Measurements from ENCODE around the gene SGMS2.

SGMS2 gene

DNA sequence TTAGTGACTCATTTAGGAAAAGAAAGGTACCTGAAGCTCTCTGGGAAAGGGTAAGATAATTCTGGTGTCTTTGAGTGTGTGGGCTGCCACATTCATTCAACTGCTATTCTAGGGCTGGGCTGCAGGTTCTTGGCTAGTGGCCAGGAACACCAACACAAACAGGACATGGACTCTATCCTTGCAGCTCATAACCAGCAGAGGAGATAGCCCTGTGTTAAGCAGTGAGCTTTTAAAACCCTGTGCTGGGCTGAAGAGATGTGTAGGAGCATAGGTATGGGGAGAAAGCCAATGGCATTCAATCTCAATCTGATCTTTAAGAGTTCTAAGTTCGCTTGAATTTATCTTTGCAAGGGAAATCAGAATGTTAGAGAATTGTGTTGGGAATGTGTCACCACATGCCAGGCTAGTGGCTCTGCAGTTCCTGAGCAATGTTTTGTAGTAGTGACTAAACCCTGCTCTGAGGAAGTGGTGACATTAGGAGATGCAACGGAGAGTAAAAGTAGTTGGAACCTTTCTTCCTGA lies 39.2 kb downstream of the SGMS2 start:
- H3K36me3 ChIP-seq (ENCODE audit: control insufficient read depth in 2 of 2, insufficient read depth in 1 of 2, low read length in 2 of 2), result peaks cover 0 to 7% of the 10 kb centered on the region in 2 experiments; a peak in 1 of 3 replicates
- ChIA-PET POLR2A (interaction anchor here (1.0 to 1.1 kb wide), 2 partner anchors 11 to 39 kb away, joined by 3 to 4 read pairs; partner anchors contain the start of gene SGMS2), CTCF (interaction anchor here (0.5 to 1.4 kb wide), 3 partner anchors 16 to 1424 kb away, joined by 3 read pairs; no protein-coding TSS in a partner anchor)
- no peaks in the 10 kb centered on the region for H3K9me3 ChIP-seq (ENCODE audit: control insufficient read depth, insufficient read depth, low read depth, low read length)
- no peaks in the 10 kb centered on the region for H3K4me1 ChIP-seq (ENCODE audit: control insufficient read depth, insufficient read depth, low read length)
- H3K4me3 ChIP-seq (ENCODE audit: low read depth, low read length), result no peak overlapping the region
- H3K27ac ChIP-seq (ENCODE audit: extremely low read depth, low read depth, low read length), result no peak overlapping the region
- TF ChIP-seq BCL11B (tag by site-specific recombination; IDR thresholded peaks at IDR 0.05; ENCODE audit: low read depth), result no peak
- TF ChIP-seq ZFHX2 (tag by site-specific recombination; conservative IDR thresholded peaks at IDR 0.05), result peak; percentile 45; the same call in 1 of the 2 replicates
- no peak for TF ChIP-seq ZNF501 (tag by site-specific recombination; IDR thresholded peaks at IDR 0.05)
- no peak for TF ChIP-seq ZXDB (tag by site-specific recombination; IDR thresholded peaks at IDR 0.05)
- TF ChIP-seq ZNF157 (tag by site-specific recombination; IDR thresholded peaks at IDR 0.05), result no peak
- no peak for TF ChIP-seq HOXA7 (CRISPR knock-in tag; IDR thresholded peaks at IDR 0.05; ENCODE audit: borderline replicate concordance)
- TF ChIP-seq ZNF549 (tag by site-specific recombination; IDR thresholded peaks at IDR 0.05), result no peak
- peak; percentile 44; the same call in 1 of the 2 replicates for TF ChIP-seq ZNF600 (tag by site-specific recombination; IDR thresholded peaks at IDR 0.05)
- TF ChIP-seq ZNF426 (tag by site-specific recombination; IDR thresholded peaks at IDR 0.05), result no peak
- no peak for TF ChIP-seq ZNF514 (tag by site-specific recombination; IDR thresholded peaks at IDR 0.05)
- TF ChIP-seq, protein P1, sequence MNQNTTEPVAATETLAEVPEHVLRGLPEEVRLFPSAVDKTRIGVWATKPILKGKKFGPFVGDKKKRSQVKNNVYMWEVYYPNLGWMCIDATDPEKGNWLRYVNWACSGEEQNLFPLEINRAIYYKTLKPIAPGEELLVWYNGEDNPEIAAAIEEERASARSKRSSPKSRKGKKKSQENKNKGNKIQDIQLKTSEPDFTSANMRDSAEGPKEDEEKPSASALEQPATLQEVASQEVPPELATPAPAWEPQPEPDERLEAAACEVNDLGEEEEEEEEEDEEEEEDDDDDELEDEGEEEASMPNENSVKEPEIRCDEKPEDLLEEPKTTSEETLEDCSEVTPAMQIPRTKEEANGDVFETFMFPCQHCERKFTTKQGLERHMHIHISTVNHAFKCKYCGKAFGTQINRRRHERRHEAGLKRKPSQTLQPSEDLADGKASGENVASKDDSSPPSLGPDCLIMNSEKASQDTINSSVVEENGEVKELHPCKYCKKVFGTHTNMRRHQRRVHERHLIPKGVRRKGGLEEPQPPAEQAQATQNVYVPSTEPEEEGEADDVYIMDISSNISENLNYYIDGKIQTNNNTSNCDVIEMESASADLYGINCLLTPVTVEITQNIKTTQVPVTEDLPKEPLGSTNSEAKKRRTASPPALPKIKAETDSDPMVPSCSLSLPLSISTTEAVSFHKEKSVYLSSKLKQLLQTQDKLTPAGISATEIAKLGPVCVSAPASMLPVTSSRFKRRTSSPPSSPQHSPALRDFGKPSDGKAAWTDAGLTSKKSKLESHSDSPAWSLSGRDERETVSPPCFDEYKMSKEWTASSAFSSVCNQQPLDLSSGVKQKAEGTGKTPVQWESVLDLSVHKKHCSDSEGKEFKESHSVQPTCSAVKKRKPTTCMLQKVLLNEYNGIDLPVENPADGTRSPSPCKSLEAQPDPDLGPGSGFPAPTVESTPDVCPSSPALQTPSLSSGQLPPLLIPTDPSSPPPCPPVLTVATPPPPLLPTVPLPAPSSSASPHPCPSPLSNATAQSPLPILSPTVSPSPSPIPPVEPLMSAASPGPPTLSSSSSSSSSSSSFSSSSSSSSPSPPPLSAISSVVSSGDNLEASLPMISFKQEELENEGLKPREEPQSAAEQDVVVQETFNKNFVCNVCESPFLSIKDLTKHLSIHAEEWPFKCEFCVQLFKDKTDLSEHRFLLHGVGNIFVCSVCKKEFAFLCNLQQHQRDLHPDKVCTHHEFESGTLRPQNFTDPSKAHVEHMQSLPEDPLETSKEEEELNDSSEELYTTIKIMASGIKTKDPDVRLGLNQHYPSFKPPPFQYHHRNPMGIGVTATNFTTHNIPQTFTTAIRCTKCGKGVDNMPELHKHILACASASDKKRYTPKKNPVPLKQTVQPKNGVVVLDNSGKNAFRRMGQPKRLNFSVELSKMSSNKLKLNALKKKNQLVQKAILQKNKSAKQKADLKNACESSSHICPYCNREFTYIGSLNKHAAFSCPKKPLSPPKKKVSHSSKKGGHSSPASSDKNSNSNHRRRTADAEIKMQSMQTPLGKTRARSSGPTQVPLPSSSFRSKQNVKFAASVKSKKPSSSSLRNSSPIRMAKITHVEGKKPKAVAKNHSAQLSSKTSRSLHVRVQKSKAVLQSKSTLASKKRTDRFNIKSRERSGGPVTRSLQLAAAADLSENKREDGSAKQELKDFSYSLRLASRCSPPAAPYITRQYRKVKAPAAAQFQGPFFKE (tag by site-specific recombination; IDR thresholded peaks at IDR 0.05; ENCODE audit: borderline replicate concordance), result no peak
- 0 out of 2 replicates have a peak, but pooled peaks have one; percentile 24 for TF ChIP-seq EGR2 (tag by site-specific recombination; IDR thresholded peaks at IDR 0.05; ENCODE audit: low read depth)
- TF ChIP-seq ZNF121 (tag by site-specific recombination; IDR thresholded peaks at IDR 0.05), result no peak
- TF ChIP-seq ZSCAN16 (tag by site-specific recombination; IDR thresholded peaks at IDR 0.05), result no peak
- TF ChIP-seq ZBTB17 (tag by site-specific recombination; IDR thresholded peaks at IDR 0.05), result 0 out of 2 replicates have a peak, but pooled peaks have one; percentile 12
- no peak for TF ChIP-seq ZSCAN23 (tag by site-specific recombination; IDR thresholded peaks at IDR 0.05)
- TF ChIP-seq ZNF610 (tag by site-specific recombination; IDR thresholded peaks at IDR 0.05; ENCODE audit: borderline replicate concordance), result no peak

DNA sequence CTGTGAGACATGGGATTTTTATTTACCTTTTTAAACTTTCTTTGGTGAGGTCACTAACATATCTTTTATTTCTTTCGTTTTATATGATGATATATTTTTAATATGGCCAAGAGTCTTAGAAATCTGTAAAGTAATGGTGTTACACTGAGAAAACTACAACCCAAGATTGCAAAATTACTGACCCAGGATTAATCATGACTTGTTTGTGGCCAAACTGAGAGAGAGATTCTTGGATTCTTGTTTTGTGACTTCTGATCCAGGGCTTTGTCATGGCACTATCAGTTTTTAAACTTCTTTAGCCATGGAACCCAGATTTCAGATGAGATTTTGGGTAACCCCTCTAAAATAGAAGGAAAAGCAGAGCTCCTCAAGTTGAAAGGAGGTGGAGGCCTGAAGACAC lies 42.0 kb downstream of the SGMS2 start:
- H3K4me1 ChIP-seq (ENCODE audit: control insufficient read depth, insufficient read depth, low read length), result no peaks in the 10 kb centered on the region; the same call in 1 of the 2 replicates
- no peak overlapping the region for H3K4me3 ChIP-seq (ENCODE audit: low read depth, low read length)
- H3K36me3 ChIP-seq (ENCODE audit: control insufficient read depth in 2 of 2, insufficient read depth in 1 of 2, low read length in 2 of 2), result no peaks in the 10 kb centered on the region
- H3K9me3 ChIP-seq (ENCODE audit: control insufficient read depth, insufficient read depth, low read depth, low read length), result no peaks in the 10 kb centered on the region
- H3K27ac ChIP-seq (ENCODE audit: extremely low read depth, low read depth, low read length), result no peak overlapping the region
- POLR2A ChIA-PET, result no interaction called here
- CTCF ChIA-PET, result no interaction called here
- TF ChIP-seq ZNF202 (tag by site-specific recombination; IDR thresholded peaks at IDR 0.05; ENCODE audit: borderline replicate concordance) (no peak), ZNF157 (tag by site-specific recombination; IDR thresholded peaks at IDR 0.05) (no peak), ZNF473 (tag by site-specific recombination; IDR thresholded peaks at IDR 0.05) (no peak), ZNF600 (tag by site-specific recombination; IDR thresholded peaks at IDR 0.05) (no peak), ZSCAN30 (tag by site-specific recombination; IDR thresholded peaks at IDR 0.05) (no peak), ZNF302 (tag by site-specific recombination; IDR thresholded peaks at IDR 0.05; ENCODE audit: low read depth) (no peak)
- TF ChIP-seq, protein P1 (tag by site-specific recombination; IDR thresholded peaks at IDR 0.05; ENCODE audit: borderline replicate concordance), result no peak

Data from HEK293 (cell line).